ENCODE results near the gene MAML3. TPM values are rescaled to one million over a fixed set of nuclear protein-coding genes. Genes with fewer than 3 reads are reported as not detected.

The MAML3 gene
- polyA plus RNA-seq = 0.27 to 0.68 TPM (median 0.34 TPM) in 3 replicates
- polyA plus RNA-seq (2011; ENCODE audit: low read depth) = 1.6 TPM
- 0.30 and 0.39 TPM in 2 replicates for polyA plus RNA-seq (2011; cell fraction: cytosol; rRNA removed)
- polyA plus RNA-seq (2011; cell fraction: nucleus; rRNA removed) = 0.67 and 0.71 TPM in 2 replicates
- 0.26 and 1.4 TPM in 2 replicates for polyA plus RNA-seq (2012; ENCODE audit: low replicate concordance)
- polyA minus RNA-seq = 0.30 to 3.6 TPM (median 0.49 TPM) in 3 replicates
- not detected for polyA minus RNA-seq (2011; cell fraction: cytosol; rRNA and poly(A)+ RNA removed)
- 1.1 and 1.6 TPM in 2 replicates for polyA minus RNA-seq (2011; cell fraction: nucleus; rRNA and poly(A)+ RNA removed)

GRCh38 chr4:140153718-140154571 lies at the start of gene MAML3:
MAML3 (minus strand) TSS chr4:140154184; CDS start chr4:140153327, 857 bp downstream.
- no peak for FAIRE-seq

GRCh38 chr4:140198942-140199341 lies 45.0 kb upstream of the MAML3 start:
- Histone ChIP-seq H3K4me3 (ENCODE audit: control insufficient read depth in 2 of 3, extremely low read depth in 1 of 3, insufficient read depth in 2 of 3, low read depth in 1 of 3, low read length in 3 of 3) (no peak overlapping the region), H3K9ac (ENCODE audit: control insufficient read depth, extremely low read depth, insufficient read depth, low read length) (no peak overlapping the region), H3K4me1 (ENCODE audit: control insufficient read depth, extremely low read depth, insufficient read depth, low read length) (no peaks in the 10 kb centered on the region), H2AFZ (ENCODE audit: control insufficient read depth, low read length) (no peak overlapping the region), H3K79me2 (ENCODE audit: control insufficient read depth, insufficient read depth, low read length) (no peaks in the 10 kb centered on the region), H4K20me1 (ENCODE audit: control insufficient read depth, extremely low read depth, insufficient read depth, low read length) (no peaks in the 10 kb centered on the region), H3K9me3 (ENCODE audit: control insufficient read depth, low read depth, low read length) (no peaks in the 10 kb centered on the region), H3K36me3 (ENCODE audit: control insufficient read depth in 2 of 2, extremely low read depth in 1 of 2, insufficient read depth in 2 of 2, low read length in 2 of 2) (no peaks in the 10 kb centered on the region), H3K9me1 (ENCODE audit: control insufficient read depth, extremely low read depth, insufficient read depth, low read length) (no peaks in the 10 kb centered on the region), H3K27me3 (ENCODE audit: control insufficient read depth, extremely low read depth, insufficient read depth, low read length) (no peaks in the 10 kb centered on the region), H3K4me2 (ENCODE audit: control insufficient read depth, extremely low read depth, insufficient read depth, low read depth, low read length) (no peak overlapping the region), H3K27ac (ENCODE audit: control insufficient read depth, insufficient read depth, low read length) (no peak overlapping the region)
- FAIRE-seq (no peak), DNase-seq (ENCODE audit: low read depth, low spot score) (no peak)
- dilution Hi-C loops (cut with MboI; ENCODE audit: extremely low pct_ligation_motif_present, low sequenced_read_pairs) = no loop called here
- TF ChIP-seq CTCF (optimal IDR thresholded peaks at IDR 0.05 in 1 of 3, IDR thresholded peaks at IDR 0.05 in 1 of 3, conservative IDR thresholded peaks at IDR 0.05 in 1 of 3; ENCODE audit: extremely low read depth in 1 of 3, insufficient read depth in 2 of 3, low read length in 3 of 3) (no peak), EZH2 (IDR thresholded peaks at IDR 0.05; ENCODE audit: low read length) (no peak)

More at GRCh38 chr4:140153718-140154571, at the start of gene MAML3:
- H3K9me1 ChIP-seq (ENCODE audit: control insufficient read depth, extremely low read depth, insufficient read depth, low read length) = no peaks in the 10 kb centered on the region
- peaks cover 5% of the 10 kb centered on the region for H3K27me3 ChIP-seq (ENCODE audit: control insufficient read depth, extremely low read depth, insufficient read depth, low read length)
- H3K9me3 ChIP-seq (ENCODE audit: control insufficient read depth, low read depth, low read length) = no peaks in the 10 kb centered on the region
- peak within 1 kb of the TSS; percentile 81 to 96 (median 93) for H3K4me3 ChIP-seq (ENCODE audit: control insufficient read depth in 2 of 3, extremely low read depth in 1 of 3, insufficient read depth in 2 of 3, low read depth in 1 of 3, low read length in 3 of 3)
- H3K36me3 ChIP-seq (ENCODE audit: control insufficient read depth in 2 of 2, extremely low read depth in 1 of 2, insufficient read depth in 2 of 2, low read length in 2 of 2) = no peaks in the 10 kb centered on the region
- H2AFZ ChIP-seq (ENCODE audit: control insufficient read depth, low read length) = peak within 1 kb of the TSS; percentile 94
- TF ChIP-seq CTCF (optimal IDR thresholded peaks at IDR 0.05 in 1 of 3, IDR thresholded peaks at IDR 0.05 in 1 of 3, conservative IDR thresholded peaks at IDR 0.05 in 1 of 3; ENCODE audit: extremely low read depth in 1 of 3, insufficient read depth in 2 of 3, low read length in 3 of 3) = no peak
- no peak for TF ChIP-seq EZH2 (IDR thresholded peaks at IDR 0.05; ENCODE audit: low read length)
- DNase-seq (ENCODE audit: low read depth, low spot score) = no peak
- peak within 1 kb of the TSS; percentile 99 for H3K4me2 ChIP-seq (ENCODE audit: control insufficient read depth, extremely low read depth, insufficient read depth, low read depth, low read length)
- H3K9ac ChIP-seq (ENCODE audit: control insufficient read depth, extremely low read depth, insufficient read depth, low read length) = peak within 1 kb of the TSS; percentile 75
- H4K20me1 ChIP-seq (ENCODE audit: control insufficient read depth, extremely low read depth, insufficient read depth, low read length) = no peaks in the 10 kb centered on the region
- dilution Hi-C loops (cut with MboI; ENCODE audit: extremely low pct_ligation_motif_present, low sequenced_read_pairs) = no loop called here
- H3K27ac ChIP-seq (ENCODE audit: control insufficient read depth, insufficient read depth, low read length) = peak within 1 kb of the TSS; percentile 47
- H3K79me2 ChIP-seq (ENCODE audit: control insufficient read depth, insufficient read depth, low read length) = no peaks in the 10 kb centered on the region
- H3K4me1 ChIP-seq (ENCODE audit: control insufficient read depth, extremely low read depth, insufficient read depth, low read length) = peaks cover 8% of the 10 kb centered on the region
